ENCODE measurements around the gene PIK3CA. TPM values are rescaled to one million over a fixed set of nuclear protein-coding genes. Genes with fewer than 3 reads are reported as not detected.
A peak's percentile ranks its signal among the peaks of the same experiment; 100 is the strongest.
"Not testable (repeated sequence)": the region's sequence is repeated elsewhere in the genome, so short reads cannot be mapped to it uniquely, and the experiment has no call there.

PIK3CA gene
- total and polyA plus RNA-seq, 3 experiments from 2014 or later = 18.3 to 19.5 (median 18.8) TPM

DNA sequence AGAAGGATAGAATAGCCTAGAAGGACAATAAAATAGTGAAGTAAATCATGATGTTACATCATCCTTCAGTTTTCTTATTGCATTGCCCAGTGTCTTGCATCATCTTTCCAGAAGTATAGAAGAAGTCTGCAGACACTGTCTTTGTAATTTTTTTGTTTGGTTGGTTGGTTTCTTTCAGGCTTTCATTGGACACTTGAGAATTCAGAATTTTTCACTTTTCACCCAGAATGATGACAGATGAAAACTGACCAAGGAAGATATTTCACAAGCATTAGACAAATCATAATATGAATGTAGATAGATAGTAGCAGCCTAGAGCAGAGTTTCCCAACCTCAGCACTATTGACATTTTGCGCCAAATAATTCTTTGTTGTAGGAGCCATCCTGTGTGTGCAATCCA lies 67.4 kb downstream of the PIK3CA start:
- Mint-ChIP-seq H3K27ac (peak overlapping the region in 1 of 8 donors; percentile 36), H3K36me3 (peaks cover 0 to 50% (median 11%) of the 10 kb centered on the region in 3 donors)
- CTCF ChIA-PET; H3K36me3 ChIP-seq (ENCODE audit: insufficient read depth, low read length); DNase-seq; H3K27me3 Mint-ChIP-seq; H3K4me1 Mint-ChIP-seq; H3K9me3 ChIP-seq (ENCODE audit: low read length); H3K9me3 Mint-ChIP-seq; H3K4me3 ChIP-seq (ENCODE audit: low read length); H3K4me3 Mint-ChIP-seq; H3K4me1 ChIP-seq (ENCODE audit: insufficient read depth, low read length); POLR2A ChIA-PET; H3K27ac ChIP-seq (ENCODE audit: low read depth, low read length); H3K27me3 ChIP-seq (ENCODE audit: insufficient read depth, low read length, poor library complexity, severe bottlenecking): not testable (repeated sequence)

DNA sequence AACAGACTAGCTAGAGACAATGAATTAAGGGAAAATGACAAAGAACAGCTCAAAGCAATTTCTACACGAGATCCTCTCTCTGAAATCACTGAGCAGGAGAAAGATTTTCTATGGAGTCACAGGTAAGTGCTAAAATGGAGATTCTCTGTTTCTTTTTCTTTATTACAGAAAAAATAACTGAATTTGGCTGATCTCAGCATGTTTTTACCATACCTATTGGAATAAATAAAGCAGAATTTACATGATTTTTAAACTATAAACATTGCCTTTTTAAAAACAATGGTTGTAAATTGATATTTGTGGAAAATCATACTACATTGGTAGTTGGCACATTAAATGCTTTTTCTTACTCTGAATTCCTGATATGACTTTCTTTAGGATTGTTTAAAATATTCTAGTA lies 70.1 kb downstream of the PIK3CA start:
- H3K27me3 ChIP-seq (ENCODE audit: insufficient read depth, low read length, poor library complexity, severe bottlenecking); H3K9me3 Mint-ChIP-seq; H3K9me3 ChIP-seq (ENCODE audit: low read length); CTCF ChIA-PET; H3K27ac ChIP-seq (ENCODE audit: low read depth, low read length); H3K4me3 Mint-ChIP-seq; DNase-seq; H3K36me3 ChIP-seq (ENCODE audit: insufficient read depth, low read length); H3K27ac Mint-ChIP-seq; H3K27me3 Mint-ChIP-seq; H3K4me1 Mint-ChIP-seq; POLR2A ChIA-PET; H3K4me1 ChIP-seq (ENCODE audit: insufficient read depth, low read length); H3K4me3 ChIP-seq (ENCODE audit: low read length): not testable (repeated sequence)
- peaks cover under 1 to 52% (median 13%) of the 10 kb centered on the region in 3 donors for H3K36me3 Mint-ChIP-seq

DNA sequence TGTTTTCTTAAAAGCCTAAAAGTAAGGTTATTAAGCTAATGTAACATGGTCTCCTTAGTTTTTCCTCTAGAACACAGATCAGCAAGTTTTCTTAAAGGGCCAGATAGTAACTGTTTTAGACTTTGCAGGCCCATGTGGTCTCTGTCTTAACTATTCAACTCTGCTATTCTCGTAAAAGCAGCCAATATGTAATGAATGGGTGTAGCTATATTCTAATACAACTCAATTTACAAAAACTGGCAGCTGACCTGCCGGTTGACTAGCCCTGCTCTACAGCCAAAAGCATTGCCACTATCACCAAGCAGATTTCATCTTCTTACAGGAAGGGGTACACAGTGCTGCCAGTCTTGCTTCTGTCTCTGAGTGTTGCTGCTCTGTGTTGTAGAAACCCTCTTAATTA lies 75.4 kb downstream of the PIK3CA start:
- Mint-ChIP-seq H3K9me3 (no peaks in the 10 kb centered on the region), H3K36me3 (peaks cover 6 to 68% (median 9%) of the 10 kb centered on the region in 3 donors), H3K4me1 (no peaks in the 10 kb centered on the region), H3K27me3 (no peaks in the 10 kb centered on the region), H3K27ac (peak overlapping the region in 4 of 8 donors; percentile 25 to 64 (median 46)), H3K4me3 (no peak overlapping the region)
- no peaks in the 10 kb centered on the region for H3K4me1 ChIP-seq (ENCODE audit: insufficient read depth, low read length)
- no peak overlapping the region for H3K27ac ChIP-seq (ENCODE audit: low read depth, low read length)
- CTCF ChIA-PET = no interaction called here
- no peak overlapping the region for H3K4me3 ChIP-seq (ENCODE audit: low read length)
- no peak for DNase-seq
- H3K27me3 ChIP-seq (ENCODE audit: insufficient read depth, low read length, poor library complexity, severe bottlenecking) = no peaks in the 10 kb centered on the region
- peaks cover 16% of the 10 kb centered on the region for H3K36me3 ChIP-seq (ENCODE audit: insufficient read depth, low read length)
- no peaks in the 10 kb centered on the region for H3K9me3 ChIP-seq (ENCODE audit: low read length)
- POLR2A ChIA-PET = no interaction called here

DNA sequence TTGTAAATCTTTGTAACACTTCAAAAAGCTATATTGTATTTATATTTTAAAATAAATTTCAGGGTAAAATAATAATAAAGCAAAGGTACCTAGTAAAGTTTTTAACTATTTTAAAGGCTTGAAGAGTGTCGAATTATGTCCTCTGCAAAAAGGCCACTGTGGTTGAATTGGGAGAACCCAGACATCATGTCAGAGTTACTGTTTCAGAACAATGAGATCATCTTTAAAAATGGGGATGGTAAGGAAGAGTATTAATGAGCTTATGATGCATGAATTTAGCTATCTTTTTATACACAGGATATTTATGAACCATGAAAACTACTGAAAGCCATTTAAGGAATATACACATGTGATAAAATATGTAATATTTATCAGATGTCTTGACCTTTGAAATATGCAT lies 76.4 kb downstream of the PIK3CA start:
- H3K4me1 ChIP-seq (ENCODE audit: insufficient read depth, low read length) = no peaks in the 10 kb centered on the region
- H3K4me1 Mint-ChIP-seq = no peaks in the 10 kb centered on the region
- no peak overlapping the region for H3K4me3 Mint-ChIP-seq
- POLR2A ChIA-PET = no interaction called here
- H3K27ac Mint-ChIP-seq = peak overlapping the region in 4 of 8 donors; percentile 8 to 44 (median 30)
- H3K27me3 ChIP-seq (ENCODE audit: insufficient read depth, low read length, poor library complexity, severe bottlenecking) = no peaks in the 10 kb centered on the region
- no peaks in the 10 kb centered on the region for H3K27me3 Mint-ChIP-seq
- peaks cover 6 to 63% (median 9%) of the 10 kb centered on the region in 3 donors for H3K36me3 Mint-ChIP-seq
- H3K9me3 ChIP-seq (ENCODE audit: low read length) = no peaks in the 10 kb centered on the region
- H3K36me3 ChIP-seq (ENCODE audit: insufficient read depth, low read length) = peaks cover 16% of the 10 kb centered on the region
- DNase-seq = no peak
- H3K27ac ChIP-seq (ENCODE audit: low read depth, low read length) = no peak overlapping the region
- no peak overlapping the region for H3K4me3 ChIP-seq (ENCODE audit: low read length)
- no peaks in the 10 kb centered on the region for H3K9me3 Mint-ChIP-seq
- CTCF ChIA-PET = no interaction called here

DNA sequence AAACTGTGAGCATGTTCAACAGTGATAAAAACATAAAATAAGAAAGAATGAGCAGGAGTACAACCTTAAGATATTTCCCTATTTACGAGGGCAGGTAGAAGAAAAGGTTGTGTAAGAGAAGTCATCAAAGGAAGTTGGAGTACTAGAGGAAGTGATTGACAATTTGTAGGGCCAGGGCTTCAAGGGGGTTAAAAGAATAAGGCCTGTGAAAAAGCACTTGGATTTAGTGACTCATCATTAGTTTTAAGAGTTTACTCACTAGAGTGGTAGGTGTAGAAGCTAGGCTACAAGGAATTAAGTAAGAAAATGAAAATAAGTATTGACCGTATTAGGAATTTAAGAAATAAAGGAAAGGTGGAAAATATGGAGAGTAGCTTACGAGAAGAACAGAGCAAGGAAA lies 79.2 kb downstream of the PIK3CA start:
- H3K36me3 Mint-ChIP-seq = peaks cover 14 to 70% (median 20%) of the 10 kb centered on the region in 3 donors
- no peak overlapping the region for H3K4me3 ChIP-seq (ENCODE audit: low read length)
- no peak overlapping the region for H3K27ac ChIP-seq (ENCODE audit: low read depth, low read length)
- DNase-seq = no peak
- H3K9me3 ChIP-seq (ENCODE audit: low read length) = no peaks in the 10 kb centered on the region
- peaks cover 0 to 3% (median 0%) of the 10 kb centered on the region in 3 donors for H3K4me1 Mint-ChIP-seq
- H3K27me3 ChIP-seq (ENCODE audit: insufficient read depth, low read length, poor library complexity, severe bottlenecking) = no peaks in the 10 kb centered on the region
- ChIA-PET POLR2A (no interaction called here), CTCF (no interaction called here)
- H3K36me3 ChIP-seq (ENCODE audit: insufficient read depth, low read length) = peaks cover 14% of the 10 kb centered on the region
- H3K27ac Mint-ChIP-seq = peak overlapping the region in 1 of 8 donors; percentile 69
- H3K27me3 Mint-ChIP-seq = no peaks in the 10 kb centered on the region
- no peak overlapping the region for H3K4me3 Mint-ChIP-seq
- no peaks in the 10 kb centered on the region for H3K4me1 ChIP-seq (ENCODE audit: insufficient read depth, low read length)
- H3K9me3 Mint-ChIP-seq = no peaks in the 10 kb centered on the region

DNA sequence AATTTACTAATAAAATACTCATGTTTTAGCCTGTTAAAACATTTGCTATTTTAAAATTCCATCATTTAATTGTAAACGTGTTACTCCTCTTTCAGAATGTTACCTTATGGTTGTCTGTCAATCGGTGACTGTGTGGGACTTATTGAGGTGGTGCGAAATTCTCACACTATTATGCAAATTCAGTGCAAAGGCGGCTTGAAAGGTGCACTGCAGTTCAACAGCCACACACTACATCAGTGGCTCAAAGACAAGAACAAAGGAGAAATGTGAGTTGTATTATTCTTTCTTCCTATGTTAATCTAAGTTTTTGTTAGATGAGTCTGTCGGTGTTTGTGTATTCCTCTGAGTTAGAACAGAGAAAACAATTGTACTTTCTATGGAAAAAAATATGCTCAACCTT lies 81.0 kb downstream of the PIK3CA start:
- Mint-ChIP-seq H3K36me3 (peaks cover 8 to 67% (median 18%) of the 10 kb centered on the region in 3 donors), H3K27me3 (no peaks in the 10 kb centered on the region), H3K4me1 (peaks cover 0 to 4% (median 0%) of the 10 kb centered on the region in 3 donors), H3K27ac (no peak overlapping the region), H3K9me3 (no peaks in the 10 kb centered on the region), H3K4me3 (no peak overlapping the region)
- no peak for DNase-seq
- no peaks in the 10 kb centered on the region for H3K27me3 ChIP-seq (ENCODE audit: insufficient read depth, low read length, poor library complexity, severe bottlenecking)
- CTCF ChIA-PET = no interaction called here
- H3K4me3 ChIP-seq (ENCODE audit: low read length) = no peak overlapping the region
- no peaks in the 10 kb centered on the region for H3K4me1 ChIP-seq (ENCODE audit: insufficient read depth, low read length)
- H3K9me3 ChIP-seq (ENCODE audit: low read length) = no peaks in the 10 kb centered on the region
- H3K27ac ChIP-seq (ENCODE audit: low read depth, low read length) = no peak overlapping the region
- H3K36me3 ChIP-seq (ENCODE audit: insufficient read depth, low read length) = peaks cover 11% of the 10 kb centered on the region
- POLR2A ChIA-PET = no interaction called here

DNA sequence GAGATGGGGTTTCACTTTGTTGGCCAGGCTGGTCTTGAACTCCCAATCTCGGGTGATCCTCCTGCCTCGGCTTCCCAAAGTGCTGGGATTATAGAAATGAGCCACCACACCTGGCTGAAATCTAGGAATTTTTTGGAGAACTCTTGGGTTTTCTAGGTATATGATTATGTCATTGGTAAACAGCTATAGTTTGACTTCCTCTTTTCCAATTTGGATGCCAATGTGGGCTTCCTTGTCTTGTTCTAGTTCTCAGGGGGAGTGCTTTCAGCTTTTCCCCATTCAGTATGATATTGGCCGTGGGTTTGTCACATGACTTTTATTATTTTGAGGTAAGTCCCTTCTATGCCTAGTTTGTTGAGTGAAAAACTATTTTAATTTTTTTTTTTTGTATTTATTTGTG lies 84.9 kb downstream of the PIK3CA start:
- Histone ChIP-seq H3K36me3 (ENCODE audit: insufficient read depth, low read length) (no peaks in the 10 kb centered on the region), H3K4me3 (ENCODE audit: low read length) (no peak overlapping the region), H3K27me3 (ENCODE audit: insufficient read depth, low read length, poor library complexity, severe bottlenecking) (no peaks in the 10 kb centered on the region), H3K9me3 (ENCODE audit: low read length) (no peaks in the 10 kb centered on the region), H3K27ac (ENCODE audit: low read depth, low read length) (no peak overlapping the region), H3K4me1 (ENCODE audit: insufficient read depth, low read length) (no peaks in the 10 kb centered on the region)
- POLR2A ChIA-PET = no interaction called here
- Mint-ChIP-seq H3K36me3 (peaks cover 8 to 53% (median 19%) of the 10 kb centered on the region in 3 donors), H3K27ac (no peak overlapping the region), H3K27me3 (no peaks in the 10 kb centered on the region), H3K4me1 (peaks cover 4 to 5% (median 4%) of the 10 kb centered on the region in 3 donors), H3K9me3 (no peaks in the 10 kb centered on the region), H3K4me3 (no peak overlapping the region)
- DNase-seq = no peak
- CTCF ChIA-PET = no interaction called here

DNA sequence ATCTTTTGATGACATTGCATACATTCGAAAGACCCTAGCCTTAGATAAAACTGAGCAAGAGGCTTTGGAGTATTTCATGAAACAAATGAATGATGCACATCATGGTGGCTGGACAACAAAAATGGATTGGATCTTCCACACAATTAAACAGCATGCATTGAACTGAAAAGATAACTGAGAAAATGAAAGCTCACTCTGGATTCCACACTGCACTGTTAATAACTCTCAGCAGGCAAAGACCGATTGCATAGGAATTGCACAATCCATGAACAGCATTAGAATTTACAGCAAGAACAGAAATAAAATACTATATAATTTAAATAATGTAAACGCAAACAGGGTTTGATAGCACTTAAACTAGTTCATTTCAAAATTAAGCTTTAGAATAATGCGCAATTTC lies 86.0 kb downstream of the PIK3CA start:
- peaks cover 4 to 5% (median 4%) of the 10 kb centered on the region in 3 donors for H3K4me1 Mint-ChIP-seq
- ChIA-PET CTCF (no interaction called here), POLR2A (no interaction called here)
- no peak overlapping the region for H3K27ac Mint-ChIP-seq
- Histone ChIP-seq H3K4me1 (ENCODE audit: insufficient read depth, low read length) (no peaks in the 10 kb centered on the region), H3K27ac (ENCODE audit: low read depth, low read length) (no peak overlapping the region), H3K4me3 (ENCODE audit: low read length) (no peak overlapping the region), H3K36me3 (ENCODE audit: insufficient read depth, low read length) (no peaks in the 10 kb centered on the region), H3K27me3 (ENCODE audit: insufficient read depth, low read length, poor library complexity, severe bottlenecking) (no peaks in the 10 kb centered on the region), H3K9me3 (ENCODE audit: low read length) (no peaks in the 10 kb centered on the region)
- peaks cover 8 to 47% (median 19%) of the 10 kb centered on the region in 3 donors for H3K36me3 Mint-ChIP-seq
- no peaks in the 10 kb centered on the region for H3K9me3 Mint-ChIP-seq
- H3K4me3 Mint-ChIP-seq = no peak overlapping the region
- DNase-seq = no peak
- H3K27me3 Mint-ChIP-seq = no peaks in the 10 kb centered on the region

All from CD8-positive, alpha-beta memory T cell (primary cell).